Measurements from ENCODE around the gene PDSS2. TPM values are rescaled to one million over a fixed set of nuclear protein-coding genes. Genes with fewer than 3 reads are reported as not detected.
"Not testable (repeated sequence)": the region's sequence is repeated elsewhere in the genome, so short reads cannot be mapped to it uniquely, and the experiment has no call there.

PDSS2 gene
- polyA plus RNA-seq, 4 donors, result 6.5 to 14.8 (median 11.6) TPM

DNA sequence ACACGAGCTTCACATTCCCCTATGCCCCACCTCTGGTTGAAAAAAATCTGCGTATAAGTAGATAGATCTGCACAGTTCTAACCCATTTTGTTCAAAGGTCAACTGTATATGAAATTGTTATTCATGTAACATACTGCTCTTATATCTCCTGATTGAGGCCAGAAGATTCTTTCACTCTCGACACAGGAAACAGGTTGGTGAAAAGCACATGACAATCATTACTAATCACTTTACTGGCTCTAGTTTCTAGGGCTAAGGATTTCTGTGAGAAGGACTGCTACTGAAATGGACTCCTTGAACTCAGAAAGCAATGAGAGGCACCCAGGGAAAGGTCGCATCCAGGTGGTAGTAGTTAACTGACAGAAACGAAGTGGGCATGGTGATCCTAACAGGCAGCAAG is 21.7 kb downstream of the PDSS2 start:
- H3K27me3 ChIP-seq (ENCODE audit: control insufficient read depth in 3 of 3, insufficient read depth in 3 of 3, low read length in 3 of 3), result no peaks in the 10 kb centered on the region
- peaks cover 0 to 20% (median 0%) of the 10 kb centered on the region in 3 donors for H3K4me1 ChIP-seq (ENCODE audit: control insufficient read depth in 3 of 3, insufficient read depth in 2 of 3, low read depth in 1 of 3, low read length in 2 of 3)
- peak overlapping the region in 1 of 3 donors; percentile 81 for H3K27ac ChIP-seq (ENCODE audit: low read depth in 1 of 3, low read length in 2 of 3)
- peaks cover 0 to 2% (median 0%) of the 10 kb centered on the region in 3 donors for H3K36me3 ChIP-seq (ENCODE audit: control insufficient read depth in 3 of 3, insufficient read depth in 2 of 3, low read depth in 1 of 3, low read length in 3 of 3)
- H3K4me3 ChIP-seq (ENCODE audit: low read depth in 1 of 3, low read length in 3 of 3), result no peak overlapping the region
- no peaks in the 10 kb centered on the region for H3K9me3 ChIP-seq (ENCODE audit: control insufficient read depth in 2 of 2, insufficient read depth in 1 of 2, low read depth in 1 of 2, low read length in 1 of 2)
- FAIRE-seq (no peak), DNase-seq (peak in 1 of 2 donors; percentile 64)
- WGBS, 3 donors, result 73 to 84% (median 81%) methylated on average over 5 of the region's 5 CpGs

DNA sequence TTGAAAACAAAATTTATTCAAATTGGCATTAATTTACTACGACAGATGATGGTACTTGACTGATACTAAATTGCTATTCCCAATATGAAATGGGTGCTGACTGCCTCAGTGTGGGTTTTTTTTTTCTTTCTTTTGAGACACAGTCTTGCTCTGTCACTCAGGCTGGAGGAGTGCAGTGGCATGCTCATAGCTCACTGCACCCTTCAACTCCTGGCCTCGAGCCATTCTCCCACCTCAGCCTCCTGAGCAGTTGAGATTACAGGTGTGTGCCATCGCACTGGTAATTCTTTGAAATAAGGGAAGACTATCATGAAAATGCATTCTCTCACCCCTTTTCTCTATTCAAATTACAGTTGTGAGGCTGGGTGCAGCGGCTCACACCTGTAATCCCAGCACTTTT is 22.5 kb downstream of the PDSS2 start:
- no peaks in the 10 kb centered on the region for H3K9me3 ChIP-seq (ENCODE audit: control insufficient read depth in 2 of 2, insufficient read depth in 1 of 2, low read depth in 1 of 2, low read length in 1 of 2)
- H3K36me3 ChIP-seq (ENCODE audit: control insufficient read depth in 3 of 3, insufficient read depth in 2 of 3, low read depth in 1 of 3, low read length in 3 of 3), result peaks cover 0 to 2% (median 0%) of the 10 kb centered on the region in 3 donors
- DNase-seq (no peak), FAIRE-seq (no peak)
- peak overlapping the region in 1 of 3 donors; percentile 81 for H3K27ac ChIP-seq (ENCODE audit: low read depth in 1 of 3, low read length in 2 of 3)
- H3K4me1 ChIP-seq (ENCODE audit: control insufficient read depth in 3 of 3, insufficient read depth in 2 of 3, low read depth in 1 of 3, low read length in 2 of 3), result peaks cover 0 to 20% (median 0%) of the 10 kb centered on the region in 3 donors
- H3K4me3 ChIP-seq (ENCODE audit: low read depth in 1 of 3, low read length in 3 of 3), result no peak overlapping the region
- 87 to 96% (median 89%) methylated on average over 4 of the region's 4 CpGs for WGBS, 3 donors
- no peaks in the 10 kb centered on the region for H3K27me3 ChIP-seq (ENCODE audit: control insufficient read depth in 3 of 3, insufficient read depth in 3 of 3, low read length in 3 of 3)

DNA sequence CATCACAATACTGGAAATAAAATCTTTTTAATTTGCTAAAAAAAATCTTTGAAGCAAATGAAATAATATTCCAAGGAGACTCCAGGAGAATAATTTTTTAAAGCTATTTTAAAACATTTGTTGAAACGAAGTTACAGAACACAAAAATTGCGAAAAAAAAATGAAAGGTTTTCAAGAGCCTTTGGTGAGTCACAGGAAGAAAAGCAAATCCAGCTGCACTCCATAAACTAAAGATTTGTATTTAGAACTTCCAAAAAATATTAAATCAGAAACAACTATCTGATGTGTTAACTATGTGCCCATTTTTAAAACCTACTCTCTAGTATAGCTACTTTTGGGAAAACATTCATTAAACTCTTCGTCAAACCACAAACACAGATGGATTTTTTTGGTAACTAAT is 23.6 kb downstream of the PDSS2 start:
- 66 to 80% (median 74%) methylated on average over 3 of the region's 3 CpGs for WGBS, 3 donors
- Histone ChIP-seq H3K4me3 (ENCODE audit: low read depth in 1 of 3, low read length in 3 of 3) (no peak overlapping the region), H3K27me3 (ENCODE audit: control insufficient read depth in 3 of 3, insufficient read depth in 3 of 3, low read length in 3 of 3) (no peaks in the 10 kb centered on the region), H3K27ac (ENCODE audit: low read depth in 1 of 3, low read length in 2 of 3) (no peak overlapping the region), H3K9me3 (ENCODE audit: control insufficient read depth in 2 of 2, insufficient read depth in 1 of 2, low read depth in 1 of 2, low read length in 1 of 2) (no peaks in the 10 kb centered on the region), H3K4me1 (ENCODE audit: control insufficient read depth in 3 of 3, insufficient read depth in 2 of 3, low read depth in 1 of 3, low read length in 2 of 3) (peaks cover 0 to 20% (median 0%) of the 10 kb centered on the region in 3 donors), H3K36me3 (ENCODE audit: control insufficient read depth in 3 of 3, insufficient read depth in 2 of 3, low read depth in 1 of 3, low read length in 3 of 3) (peaks cover 0 to 2% (median 0%) of the 10 kb centered on the region in 3 donors)
- FAIRE-seq (no peak), DNase-seq (no peak)

DNA sequence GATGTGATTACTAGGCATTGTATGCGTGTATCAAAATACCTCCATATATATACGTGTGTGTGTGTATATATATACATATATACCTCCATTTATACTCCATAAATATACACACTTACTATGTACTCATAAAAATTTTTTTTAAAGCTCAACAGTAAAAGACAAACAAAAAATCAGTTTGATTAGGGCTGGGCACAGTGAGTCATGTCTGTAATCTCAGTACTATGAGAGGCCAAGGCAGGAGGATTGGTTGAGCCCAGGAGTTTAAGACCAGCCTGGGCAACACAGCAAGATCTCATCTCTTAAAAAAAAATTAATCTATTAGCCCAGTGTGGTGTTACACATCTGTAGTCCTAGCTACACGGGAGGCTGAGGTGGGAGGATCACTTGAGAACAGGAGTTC is 24.6 kb downstream of the PDSS2 start:
- no peak overlapping the region for H3K4me3 ChIP-seq (ENCODE audit: low read depth in 1 of 3, low read length in 3 of 3)
- no peaks in the 10 kb centered on the region for H3K27me3 ChIP-seq (ENCODE audit: control insufficient read depth in 3 of 3, insufficient read depth in 3 of 3, low read length in 3 of 3)
- H3K36me3 ChIP-seq (ENCODE audit: control insufficient read depth in 3 of 3, insufficient read depth in 2 of 3, low read depth in 1 of 3, low read length in 3 of 3), result no peaks in the 10 kb centered on the region
- FAIRE-seq, result no peak
- peaks cover 0 to 20% (median 0%) of the 10 kb centered on the region in 3 donors for H3K4me1 ChIP-seq (ENCODE audit: control insufficient read depth in 3 of 3, insufficient read depth in 2 of 3, low read depth in 1 of 3, low read length in 2 of 3)
- no peaks in the 10 kb centered on the region for H3K9me3 ChIP-seq (ENCODE audit: control insufficient read depth in 2 of 2, insufficient read depth in 1 of 2, low read depth in 1 of 2, low read length in 1 of 2)
- H3K27ac ChIP-seq (ENCODE audit: low read depth in 1 of 3, low read length in 2 of 3), result no peak overlapping the region
- WGBS, 3 donors, result 91 to 98% (median 96%) methylated on average over 3 of the region's 3 CpGs
- peak in 1 of 2 donors; percentile 23 for DNase-seq

GRCh38 chr6:107425951-107426350 is 33.4 kb downstream of the PDSS2 start:
- H3K27ac ChIP-seq (ENCODE audit: low read depth in 1 of 3, low read length in 2 of 3); H3K36me3 ChIP-seq (ENCODE audit: control insufficient read depth in 3 of 3, insufficient read depth in 2 of 3, low read depth in 1 of 3, low read length in 3 of 3); H3K4me1 ChIP-seq (ENCODE audit: control insufficient read depth in 3 of 3, insufficient read depth in 2 of 3, low read depth in 1 of 3, low read length in 2 of 3); H3K27me3 ChIP-seq (ENCODE audit: control insufficient read depth in 3 of 3, insufficient read depth in 3 of 3, low read length in 3 of 3); FAIRE-seq; DNase-seq; H3K4me3 ChIP-seq (ENCODE audit: low read depth in 1 of 3, low read length in 3 of 3): not testable (repeated sequence)
- peaks cover 0 to 21% of the 10 kb centered on the region in 2 donors for H3K9me3 ChIP-seq (ENCODE audit: control insufficient read depth in 2 of 2, insufficient read depth in 1 of 2, low read depth in 1 of 2, low read length in 1 of 2)
- 67 to 87% (median 72%) methylated on average over 6 of the region's 6 CpGs for WGBS, 3 donors

DNA sequence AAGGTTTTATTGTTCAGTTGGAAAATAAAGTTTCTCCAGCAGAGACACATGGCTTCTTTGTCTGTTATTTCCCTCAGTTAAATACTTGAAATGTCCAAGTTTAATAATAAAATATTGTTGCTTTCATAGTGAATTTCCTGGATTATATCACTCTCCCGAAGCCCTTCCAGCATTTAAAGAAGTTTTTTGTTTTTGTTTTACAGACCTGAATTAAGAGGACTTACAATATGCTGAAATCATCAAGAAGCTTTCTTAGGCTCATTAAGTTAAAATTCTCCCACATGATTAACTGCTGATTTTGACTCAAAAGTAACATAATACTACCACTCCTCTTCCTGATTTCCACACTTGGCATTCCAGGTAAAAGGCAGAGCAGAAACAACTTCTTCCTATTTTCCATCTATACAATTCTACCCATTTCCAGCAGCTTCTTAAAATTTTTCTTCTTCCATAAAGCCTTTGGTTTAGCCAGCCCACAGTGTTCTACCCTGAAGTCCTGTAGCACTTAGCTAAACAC is 35.8 kb downstream of the PDSS2 start:
- DNase-seq, result no peak
- no peak overlapping the region for H3K4me3 ChIP-seq (ENCODE audit: low read depth in 1 of 3, low read length in 3 of 3)
- peaks cover 0 to 21% of the 10 kb centered on the region in 2 donors for H3K9me3 ChIP-seq (ENCODE audit: control insufficient read depth in 2 of 2, insufficient read depth in 1 of 2, low read depth in 1 of 2, low read length in 1 of 2)
- 72 to 91% (median 85%) methylated on average over 1 of the region's 1 CpG for WGBS, 3 donors
- H3K36me3 ChIP-seq (ENCODE audit: control insufficient read depth in 3 of 3, insufficient read depth in 2 of 3, low read depth in 1 of 3, low read length in 3 of 3), result peaks cover 0 to 6% (median 0%) of the 10 kb centered on the region in 3 donors
- H3K4me1 ChIP-seq (ENCODE audit: control insufficient read depth in 3 of 3, insufficient read depth in 2 of 3, low read depth in 1 of 3, low read length in 2 of 3), result no peaks in the 10 kb centered on the region
- no peak overlapping the region for H3K27ac ChIP-seq (ENCODE audit: low read depth in 1 of 3, low read length in 2 of 3)
- no peaks in the 10 kb centered on the region for H3K27me3 ChIP-seq (ENCODE audit: control insufficient read depth in 3 of 3, insufficient read depth in 3 of 3, low read length in 3 of 3)
- no peak for FAIRE-seq

- H3K9me3 ChIP-seq (ENCODE audit: control insufficient read depth in 2 of 2, insufficient read depth in 1 of 2, low read depth in 1 of 2, low read length in 1 of 2), result peaks cover 0 to 16% of the 10 kb centered on the region in 2 donors
- DNase-seq, result no peak
- H3K4me1 ChIP-seq (ENCODE audit: control insufficient read depth in 3 of 3, insufficient read depth in 2 of 3, low read depth in 1 of 3, low read length in 2 of 3), result no peaks in the 10 kb centered on the region
- no peak overlapping the region for H3K27ac ChIP-seq (ENCODE audit: low read depth in 1 of 3, low read length in 2 of 3)
- FAIRE-seq, result peak; percentile 49
- H3K4me3 ChIP-seq (ENCODE audit: low read depth in 1 of 3, low read length in 3 of 3), result no peak overlapping the region
- H3K27me3 ChIP-seq (ENCODE audit: control insufficient read depth in 3 of 3, insufficient read depth in 3 of 3, low read length in 3 of 3), result no peaks in the 10 kb centered on the region
- WGBS, 3 donors, result 58 to 77% (median 69%) methylated on average over 5 of the region's 5 CpGs
- peaks cover 0 to 6% (median 0%) of the 10 kb centered on the region in 3 donors for H3K36me3 ChIP-seq (ENCODE audit: control insufficient read depth in 3 of 3, insufficient read depth in 2 of 3, low read depth in 1 of 3, low read length in 3 of 3)
Observed at GRCh38 chr6:107421696-107422256, 37.6 kb downstream of the PDSS2 start.

GRCh38 chr6:107419733-107420132 is 39.6 kb downstream of the PDSS2 start:
- H3K9me3 ChIP-seq (ENCODE audit: control insufficient read depth in 2 of 2, insufficient read depth in 1 of 2, low read depth in 1 of 2, low read length in 1 of 2), result peaks cover 0 to 1% of the 10 kb centered on the region in 2 donors
- WGBS, 3 donors, result 52 to 65% (median 63%) methylated on average over 2 of the region's 2 CpGs
- H3K27ac ChIP-seq (ENCODE audit: low read depth in 1 of 3, low read length in 2 of 3), result no peak overlapping the region
- H3K36me3 ChIP-seq (ENCODE audit: control insufficient read depth in 3 of 3, insufficient read depth in 2 of 3, low read depth in 1 of 3, low read length in 3 of 3), result no peaks in the 10 kb centered on the region
- peak in 1 of 2 donors; percentile 6 for DNase-seq
- no peak for FAIRE-seq
- H3K4me1 ChIP-seq (ENCODE audit: control insufficient read depth in 3 of 3, insufficient read depth in 2 of 3, low read depth in 1 of 3, low read length in 2 of 3), result peaks cover 0 to 2% (median 2%) of the 10 kb centered on the region in 3 donors
- H3K27me3 ChIP-seq (ENCODE audit: control insufficient read depth in 3 of 3, insufficient read depth in 3 of 3, low read length in 3 of 3), result no peaks in the 10 kb centered on the region
- H3K4me3 ChIP-seq (ENCODE audit: low read depth in 1 of 3, low read length in 3 of 3), result no peak overlapping the region

Data from small intestine (tissue), 7 donors.